Colonic mucosa (tissue), 4 donors: ENCODE data around the gene FOXP1. TPM values are rescaled to one million over a fixed set of nuclear protein-coding genes. Genes with fewer than 3 reads are reported as not detected.
"Not testable (repeated sequence)": the region's sequence is repeated elsewhere in the genome, so short reads cannot be mapped to it uniquely, and the experiment has no call there.

Source experiments
- DNase-seq: peaks from one replicate; pipeline ENCODE4 v3.0.0-alpha.2; 2020
- H3K27ac ChIP-seq: fragments of 200-600 bp; one replicate; pipeline ENCODE4 v1.8.0; 2021
- H3K27me3 ChIP-seq: fragments of 200-600 bp; one replicate; pipeline ENCODE4 v1.8.0; 2021
- H3K36me3 ChIP-seq: fragments of 200-600 bp; one replicate; pipeline ENCODE4 v1.8.0; 2021
- H3K4me1 ChIP-seq: fragments of 200-600 bp; one replicate; pipeline ENCODE4 v1.8.0; 2021; ENCODE audit warnings: mild to moderate bottlenecking
- H3K4me3 ChIP-seq: fragments of 200-600 bp; one replicate; pipeline ENCODE4 v1.8.0; 2021
- H3K9ac ChIP-seq, 2 donors: one replicate each; pipeline ENCODE4 v1.7.0; 2013; ENCODE audit warnings: control low read depth in 2 of 2, low read depth in 2 of 2, low read length in 2 of 2
- H3K9me3 ChIP-seq: fragments of 200-600 bp; one replicate; pipeline ENCODE4 v1.8.0; 2021
- CTCF ChIP-seq: fragments of 200-600 bp; IDR thresholded peaks from one replicate; pipeline ENCODE4 v1.8.0; 2022; ENCODE audit warnings: antibody characterized with exemption, mild to moderate bottlenecking
- intact Hi-C: fragments of 100-400 bp; cut with DNase I; formaldehyde crosslinking; loops from one replicate; pipeline ENCODE4 v1.14.1; 2022
- total RNA-seq, 2 donors: library from RNA; stranded (reverse); fragmentation: NEBNext Ultra II Directional in 1 of 2; extraction: Animal tissue kit (Norgen Biotek cat#: 25700) in 1 of 2; gene quantifications; one replicate each; pipeline ENCODE4 v1.2.1, GENCODE V29; 2021
- donor health status: healthy.
- donor health status: DM: no; HTN: no; CAD: no.
- donor health status: DM: no; HTN: no; CAD: no.

The FOXP1 gene
- total RNA-seq, 2 donors from 2014 or later: 127 to 128 TPM

GRCh38 chr3:70977712-70978111, 605.8 kb downstream of the FOXP1 start:
- H3K27me3 ChIP-seq: no peaks in the 10 kb centered on the region
- H3K36me3 ChIP-seq: peaks cover 21% of the 10 kb centered on the region
- H3K9ac ChIP-seq: no peak overlapping the region
- intact Hi-C loops: no loop called here
- no peak overlapping the region for H3K27ac ChIP-seq
- H3K4me1 ChIP-seq: no peaks in the 10 kb centered on the region
- no peaks in the 10 kb centered on the region for H3K9me3 ChIP-seq
- TF ChIP-seq CTCF: no peak
- no peak for DNase-seq
- H3K4me3 ChIP-seq: no peak overlapping the region

GRCh38 chr3:70975981-70976380, 607.5 kb downstream of the FOXP1 start:
- H3K9ac ChIP-seq, intact Hi-C loops, DNase-seq, H3K27me3 ChIP-seq, H3K27ac ChIP-seq, H3K9me3 ChIP-seq, H3K4me1 ChIP-seq, H3K4me3 ChIP-seq: not testable (repeated sequence)
- H3K36me3 ChIP-seq: peaks cover 21% of the 10 kb centered on the region

GRCh38 chr3:70974747-70975146, 608.8 kb downstream of the FOXP1 start:
- DNase-seq: no peak
- Histone ChIP-seq H3K4me3 (no peak overlapping the region), H3K9me3 (no peaks in the 10 kb centered on the region), H3K36me3 (peaks cover 21% of the 10 kb centered on the region), H3K27me3 (no peaks in the 10 kb centered on the region), H3K4me1 (no peaks in the 10 kb centered on the region), H3K9ac (no peak overlapping the region), H3K27ac (no peak overlapping the region)
- intact Hi-C loops: no loop called here
- no peak for TF ChIP-seq CTCF

GRCh38 chr3:70973558-70973957, 610.0 kb downstream of the FOXP1 start:
- intact Hi-C loops: no loop called here
- Histone ChIP-seq H3K27ac (no peak overlapping the region), H3K27me3 (no peaks in the 10 kb centered on the region), H3K4me1 (no peaks in the 10 kb centered on the region), H3K9me3 (no peaks in the 10 kb centered on the region), H3K4me3 (no peak overlapping the region), H3K9ac (no peak overlapping the region), H3K36me3 (peaks cover 21% of the 10 kb centered on the region)
- no peak for DNase-seq
- TF ChIP-seq CTCF: no peak

GRCh38 chr3:70972855-70973254, 610.7 kb downstream of the FOXP1 start:
- Histone ChIP-seq H3K4me1 (no peaks in the 10 kb centered on the region), H3K9ac (no peak overlapping the region), H3K9me3 (no peaks in the 10 kb centered on the region), H3K36me3 (peaks cover 19% of the 10 kb centered on the region), H3K4me3 (no peak overlapping the region), H3K27ac (no peak overlapping the region), H3K27me3 (no peaks in the 10 kb centered on the region)
- DNase-seq: no peak
- no peak for TF ChIP-seq CTCF
- intact Hi-C loops: no loop called here

GRCh38 chr3:70970952-70971351, 612.6 kb downstream of the FOXP1 start:
- H3K36me3 ChIP-seq: peaks cover 7% of the 10 kb centered on the region
- H3K27ac ChIP-seq: no peak overlapping the region

More at GRCh38 chr3:70970952-70971351, 612.6 kb downstream of the FOXP1 start:
- Histone ChIP-seq H3K9me3 (no peaks in the 10 kb centered on the region), H3K27me3 (no peaks in the 10 kb centered on the region), H3K4me1 (no peaks in the 10 kb centered on the region), H3K4me3 (no peak overlapping the region), H3K9ac (no peak overlapping the region)
- no peak for DNase-seq
- intact Hi-C loops: no loop called here
- no peak for TF ChIP-seq CTCF
